ENCODE results near the gene BRPF1.
A peak's percentile ranks its signal among the peaks of the same experiment; 100 is the strongest.

Gene BRPF1

DNA sequence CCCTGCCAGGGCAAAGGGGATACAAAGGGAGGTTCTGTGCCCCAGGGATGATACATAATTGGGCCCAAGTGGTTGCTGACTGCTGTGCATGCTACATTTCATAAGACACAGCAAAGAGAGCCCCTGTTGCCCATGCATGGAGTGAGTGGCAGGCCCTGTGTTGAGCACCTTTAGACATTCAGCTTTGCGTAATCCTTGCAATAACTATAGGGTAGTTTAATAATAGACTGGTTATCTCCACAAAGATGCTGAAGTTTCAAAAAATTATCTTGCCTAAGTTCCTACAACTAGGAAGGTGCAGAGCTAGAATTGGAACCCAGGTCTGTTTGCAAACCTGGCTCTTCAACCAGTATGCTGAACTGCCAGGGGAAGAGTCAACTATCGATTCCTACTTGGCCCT, 16.5 kb downstream of the BRPF1 start:
- no peak overlapping the region for H3K9ac ChIP-seq (ENCODE audit: low read length)
- no peak overlapping the region for H3K27ac ChIP-seq (ENCODE audit: low read depth, low read length)
- H3K18ac ChIP-seq (ENCODE audit: low read length): no peak overlapping the region
- DNase-seq: no peak
- no CpG with 5 or more reads among the region's 2 CpGs for WGBS (ENCODE audit: extremely low coverage, insufficient coverage, insufficient read length)
- H4K91ac ChIP-seq (ENCODE audit: low read depth, low read length): no peak overlapping the region
- no peak overlapping the region for H2AK5ac ChIP-seq (ENCODE audit: low read length)
- no peak overlapping the region for H3K23ac ChIP-seq (ENCODE audit: low read length)
- no peak overlapping the region for H4K8ac ChIP-seq (ENCODE audit: low read depth, low read length)
- no peak overlapping the region for H4K12ac ChIP-seq (ENCODE audit: low read depth, low read length)
- peaks cover 55 to 62% of the 10 kb centered on the region in 2 experiments for H3K36me3 ChIP-seq (ENCODE audit: control insufficient read depth in 1 of 2, insufficient read depth in 2 of 2, low read length in 2 of 2)
- no peaks in the 10 kb centered on the region for H3K27me3 ChIP-seq (ENCODE audit: insufficient read depth, low read length)
- H3K79me2 ChIP-seq (ENCODE audit: control insufficient read depth, insufficient read depth, low read length, poor library complexity): peaks cover 3% of the 10 kb centered on the region
- H3K4me3 ChIP-seq (ENCODE audit: low read depth, low read length): no peak overlapping the region
- no peak overlapping the region for H2BK12ac ChIP-seq (ENCODE audit: low read length)
- no peak overlapping the region for H3K4ac ChIP-seq (ENCODE audit: low read depth, low read length)
- peaks cover 5 to 7% of the 10 kb centered on the region in 2 experiments for H3K4me1 ChIP-seq (ENCODE audit: control insufficient read depth in 1 of 2, insufficient read depth in 2 of 2, low read length in 2 of 2)
- H3K4me2 ChIP-seq (ENCODE audit: low read length): no peak overlapping the region
- no peak overlapping the region for H2BK120ac ChIP-seq (ENCODE audit: insufficient read depth, low read length, poor library complexity)
- H3K14ac ChIP-seq (ENCODE audit: low read length): no peak overlapping the region
- peaks cover 7% of the 10 kb centered on the region for H3K79me1 ChIP-seq (ENCODE audit: low read length)
- H2BK5ac ChIP-seq (ENCODE audit: low read depth, low read length, poor library complexity): no peak overlapping the region
- H3K9me3 ChIP-seq (ENCODE audit: insufficient read depth, low read depth, low read length): no peaks in the 10 kb centered on the region
- H2AFZ ChIP-seq (ENCODE audit: insufficient read depth, low read length, poor library complexity): no peak overlapping the region

DNA sequence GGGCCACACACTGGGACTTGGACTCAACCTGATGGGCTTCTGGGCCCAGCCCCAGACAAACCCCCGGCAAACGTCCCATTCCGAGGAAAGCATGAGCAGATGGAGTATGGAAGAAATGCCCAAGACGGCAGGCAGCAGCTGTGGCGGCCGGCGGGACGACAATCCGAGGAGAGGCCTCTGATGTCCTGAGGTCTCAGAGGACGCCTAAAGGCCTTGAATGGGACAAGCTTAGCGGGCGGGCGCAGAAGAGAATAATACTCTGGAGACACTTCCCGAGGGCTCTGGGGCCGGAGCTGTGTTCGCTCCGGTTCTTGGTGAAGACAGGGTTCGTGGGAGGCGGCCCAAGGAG, 17.7 kb downstream of the BRPF1 start:
- peak overlapping the region; percentile 94 for H2AFZ ChIP-seq (ENCODE audit: insufficient read depth, low read length, poor library complexity)
- H4K91ac ChIP-seq (ENCODE audit: low read depth, low read length): peak overlapping the region; percentile 50
- H2AK5ac ChIP-seq (ENCODE audit: low read length): no peak overlapping the region
- H3K4ac ChIP-seq (ENCODE audit: low read depth, low read length): peak overlapping the region; percentile 41
- peaks cover 44 to 50% of the 10 kb centered on the region in 2 experiments for H3K36me3 ChIP-seq (ENCODE audit: control insufficient read depth in 1 of 2, insufficient read depth in 2 of 2, low read length in 2 of 2)
- DNase-seq: peak in 1 of 2 donors; percentile 53
- peaks cover 7% of the 10 kb centered on the region for H3K79me1 ChIP-seq (ENCODE audit: low read length)
- H3K9me3 ChIP-seq (ENCODE audit: insufficient read depth, low read depth, low read length): no peaks in the 10 kb centered on the region
- peak overlapping the region; percentile 82 for H3K18ac ChIP-seq (ENCODE audit: low read length)
- H2BK120ac ChIP-seq (ENCODE audit: insufficient read depth, low read length, poor library complexity): peak overlapping the region; percentile 62
- H3K9ac ChIP-seq (ENCODE audit: low read length): peak overlapping the region; percentile 95
- H3K14ac ChIP-seq (ENCODE audit: low read length): peak overlapping the region; percentile 74
- peak overlapping the region; percentile 96 for H3K4me2 ChIP-seq (ENCODE audit: low read length)
- H3K4me1 ChIP-seq (ENCODE audit: control insufficient read depth in 1 of 2, insufficient read depth in 2 of 2, low read length in 2 of 2): peaks cover 5 to 7% of the 10 kb centered on the region in 2 experiments
- peaks cover 3% of the 10 kb centered on the region for H3K79me2 ChIP-seq (ENCODE audit: control insufficient read depth, insufficient read depth, low read length, poor library complexity)
- no CpG with 5 or more reads among the region's 19 CpGs for WGBS (ENCODE audit: extremely low coverage, insufficient coverage, insufficient read length)
- peak overlapping the region; percentile 84 for H4K8ac ChIP-seq (ENCODE audit: low read depth, low read length)
- H2BK12ac ChIP-seq (ENCODE audit: low read length): no peak overlapping the region
- H3K27me3 ChIP-seq (ENCODE audit: insufficient read depth, low read length): no peaks in the 10 kb centered on the region
- no peak overlapping the region for H3K23ac ChIP-seq (ENCODE audit: low read length)
- peak overlapping the region; percentile 50 for H4K12ac ChIP-seq (ENCODE audit: low read depth, low read length)
- H3K4me3 ChIP-seq (ENCODE audit: low read depth, low read length): peak overlapping the region; percentile 84
- peak overlapping the region; percentile 80 for H3K27ac ChIP-seq (ENCODE audit: low read depth, low read length)
- peak overlapping the region; percentile 44 for H2BK5ac ChIP-seq (ENCODE audit: low read depth, low read length, poor library complexity)

DNA sequence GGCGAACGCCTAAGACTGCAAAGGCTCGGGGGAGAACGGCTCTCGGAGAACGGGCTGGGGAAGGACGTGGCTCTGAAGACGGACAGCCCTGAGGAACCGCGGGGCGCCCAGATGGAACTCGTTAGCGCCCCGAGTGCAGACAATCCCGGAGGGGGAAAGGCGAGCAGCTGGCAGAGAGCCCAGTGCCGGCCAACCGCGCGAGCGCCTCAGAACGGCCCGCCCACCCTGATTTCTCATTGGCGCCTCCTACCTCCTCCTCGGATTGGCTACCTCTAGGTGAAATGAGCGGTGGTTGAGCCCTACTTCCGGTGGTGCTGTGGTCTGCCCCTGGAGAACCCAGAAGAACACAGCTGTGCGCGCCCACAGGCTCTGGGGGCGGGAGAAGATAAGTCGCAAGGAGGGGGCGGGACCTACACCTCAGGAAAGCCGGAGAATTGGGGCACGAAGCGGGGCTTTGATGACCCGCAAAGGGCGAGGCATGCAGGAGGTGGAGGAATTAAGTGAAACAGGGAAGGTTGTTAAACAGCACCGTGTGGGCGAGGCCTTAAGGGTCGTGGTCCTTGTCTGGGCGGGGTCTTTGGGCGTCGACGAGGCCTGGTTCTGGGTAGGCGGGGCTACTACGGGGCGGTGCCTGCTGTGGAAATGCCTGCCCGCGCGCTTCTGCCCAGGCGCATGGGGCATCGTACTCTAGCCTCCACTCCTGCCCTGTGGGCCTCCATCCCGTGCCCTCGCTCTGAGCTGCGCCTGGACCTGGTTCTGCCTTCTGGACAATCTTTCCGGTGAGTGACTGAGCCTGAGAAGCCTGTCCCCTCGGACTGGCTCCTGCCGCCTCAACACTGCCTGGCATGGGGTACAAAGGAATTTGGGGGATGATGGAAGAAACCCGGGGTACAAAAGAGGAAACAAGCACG, 18.4 kb downstream of the BRPF1 start, which contains the start of gene OGG1:
Gene OGG1 (plus strand): TSS at position 308 of the 911 bp plus-strand sequence. CDS start 335 bp downstream, at position 643.
- peak within 1 kb of the TSS; percentile 62 for H2BK120ac ChIP-seq (ENCODE audit: insufficient read depth, low read length, poor library complexity)
- peak within 1 kb of the TSS; percentile 74 for H3K14ac ChIP-seq (ENCODE audit: low read length)
- H2AFZ ChIP-seq (ENCODE audit: insufficient read depth, low read length, poor library complexity): peak within 1 kb of the TSS; percentile 94
- WGBS (ENCODE audit: extremely low coverage, insufficient coverage, insufficient read length): no CpG with 5 or more reads among the region's 60 CpGs
- H3K4me2 ChIP-seq (ENCODE audit: low read length): peak within 1 kb of the TSS; percentile 96
- peak within 1 kb of the TSS; percentile 95 for H3K9ac ChIP-seq (ENCODE audit: low read length)
- peak within 1 kb of the TSS; percentile 44 for H2BK5ac ChIP-seq (ENCODE audit: low read depth, low read length, poor library complexity)
- H3K4me3 ChIP-seq (ENCODE audit: low read depth, low read length): peak within 1 kb of the TSS; percentile 84
- H4K8ac ChIP-seq (ENCODE audit: low read depth, low read length): peak within 1 kb of the TSS; percentile 84
- H2BK12ac ChIP-seq (ENCODE audit: low read length): no peak within 1 kb of the TSS
- H3K36me3 ChIP-seq (ENCODE audit: control insufficient read depth in 1 of 2, insufficient read depth in 2 of 2, low read length in 2 of 2): peaks cover 37 to 43% of the 10 kb centered on the region in 2 experiments
- no peaks in the 10 kb centered on the region for H3K27me3 ChIP-seq (ENCODE audit: insufficient read depth, low read length)
- peaks cover 7% of the 10 kb centered on the region for H3K79me1 ChIP-seq (ENCODE audit: low read length)
- no peak within 1 kb of the TSS for H3K23ac ChIP-seq (ENCODE audit: low read length)
- H4K91ac ChIP-seq (ENCODE audit: low read depth, low read length): peak within 1 kb of the TSS; percentile 50
- DNase-seq: peak; percentile 97 to 98
- H2AK5ac ChIP-seq (ENCODE audit: low read length): no peak within 1 kb of the TSS
- H3K9me3 ChIP-seq (ENCODE audit: insufficient read depth, low read depth, low read length): no peaks in the 10 kb centered on the region
- H3K27ac ChIP-seq (ENCODE audit: low read depth, low read length): peak within 1 kb of the TSS; percentile 81
- H3K79me2 ChIP-seq (ENCODE audit: control insufficient read depth, insufficient read depth, low read length, poor library complexity): peaks cover 3% of the 10 kb centered on the region
- peak within 1 kb of the TSS; percentile 41 for H3K4ac ChIP-seq (ENCODE audit: low read depth, low read length)
- peak within 1 kb of the TSS; percentile 82 for H3K18ac ChIP-seq (ENCODE audit: low read length)
- H3K4me1 ChIP-seq (ENCODE audit: control insufficient read depth in 1 of 2, insufficient read depth in 2 of 2, low read length in 2 of 2): peaks cover 5 to 7% of the 10 kb centered on the region in 2 experiments
- H4K12ac ChIP-seq (ENCODE audit: low read depth, low read length): peak within 1 kb of the TSS; percentile 59

DNA sequence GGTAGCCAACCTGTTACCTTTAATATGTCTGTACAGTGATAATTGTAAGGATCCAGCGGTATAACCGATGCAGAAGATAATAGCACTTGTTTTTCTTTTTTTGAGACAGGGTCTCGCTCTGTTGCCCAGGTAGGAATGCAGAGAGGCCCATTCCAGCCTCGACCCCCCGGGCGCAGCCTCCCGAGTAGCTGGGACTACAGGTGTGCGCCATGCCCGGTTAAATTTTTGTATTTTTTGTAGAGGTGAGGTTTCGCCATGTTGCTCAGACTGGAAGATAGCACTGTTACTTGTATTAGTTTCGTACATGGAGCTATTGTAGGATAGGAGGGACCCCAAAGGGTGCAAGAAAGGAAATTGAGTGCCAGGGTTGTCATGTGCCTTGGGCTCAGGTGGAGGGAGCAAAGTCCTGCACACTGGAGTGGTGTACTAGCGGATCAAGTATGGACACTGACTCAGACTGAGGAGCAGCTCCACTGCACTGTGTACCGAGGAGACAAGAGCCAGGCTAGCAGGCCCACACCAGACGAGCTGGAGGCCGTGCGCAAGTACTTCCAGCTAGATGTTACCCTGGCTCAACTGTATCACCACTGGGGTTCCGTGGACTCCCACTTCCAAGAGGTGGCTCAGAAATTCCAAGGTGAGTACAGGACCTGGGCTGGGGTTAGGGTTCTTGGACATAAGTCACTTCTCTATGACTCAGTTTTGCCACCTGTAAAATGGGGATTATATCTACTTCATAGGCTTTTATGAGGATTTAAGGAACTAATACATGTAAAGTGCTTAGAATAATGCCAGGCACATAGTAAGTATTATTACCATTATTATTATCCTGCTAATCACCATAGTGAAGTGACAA, 19.2 kb downstream of the BRPF1 start:
- H3K4me3 ChIP-seq (ENCODE audit: low read depth, low read length): peak overlapping the region; percentile 72
- no peaks in the 10 kb centered on the region for H3K27me3 ChIP-seq (ENCODE audit: insufficient read depth, low read length)
- H3K79me2 ChIP-seq (ENCODE audit: control insufficient read depth, insufficient read depth, low read length, poor library complexity): peaks cover 3% of the 10 kb centered on the region
- H3K14ac ChIP-seq (ENCODE audit: low read length): no peak overlapping the region
- no peak overlapping the region for H4K8ac ChIP-seq (ENCODE audit: low read depth, low read length)
- H3K27ac ChIP-seq (ENCODE audit: low read depth, low read length): no peak overlapping the region
- H3K4ac ChIP-seq (ENCODE audit: low read depth, low read length): no peak overlapping the region
- DNase-seq: no peak
- H2AK5ac ChIP-seq (ENCODE audit: low read length): no peak overlapping the region
- peak overlapping the region; percentile 79 for H2AFZ ChIP-seq (ENCODE audit: insufficient read depth, low read length, poor library complexity)
- H4K12ac ChIP-seq (ENCODE audit: low read depth, low read length): no peak overlapping the region
- H2BK5ac ChIP-seq (ENCODE audit: low read depth, low read length, poor library complexity): no peak overlapping the region
- no peak overlapping the region for H3K18ac ChIP-seq (ENCODE audit: low read length)
- peaks cover 5 to 7% of the 10 kb centered on the region in 2 experiments for H3K4me1 ChIP-seq (ENCODE audit: control insufficient read depth in 1 of 2, insufficient read depth in 2 of 2, low read length in 2 of 2)
- H3K9ac ChIP-seq (ENCODE audit: low read length): no peak overlapping the region
- H3K4me2 ChIP-seq (ENCODE audit: low read length): peak overlapping the region; percentile 69
- no peak overlapping the region for H2BK12ac ChIP-seq (ENCODE audit: low read length)
- H3K23ac ChIP-seq (ENCODE audit: low read length): no peak overlapping the region
- H3K79me1 ChIP-seq (ENCODE audit: low read length): peaks cover 7% of the 10 kb centered on the region
- H3K9me3 ChIP-seq (ENCODE audit: insufficient read depth, low read depth, low read length): no peaks in the 10 kb centered on the region
- H3K36me3 ChIP-seq (ENCODE audit: control insufficient read depth in 1 of 2, insufficient read depth in 2 of 2, low read length in 2 of 2): peaks cover 29 to 34% of the 10 kb centered on the region in 2 experiments
- H4K91ac ChIP-seq (ENCODE audit: low read depth, low read length): peak overlapping the region; percentile 36
- no CpG with 5 or more reads among the region's 17 CpGs for WGBS (ENCODE audit: extremely low coverage, insufficient coverage, insufficient read length)
- H2BK120ac ChIP-seq (ENCODE audit: insufficient read depth, low read length, poor library complexity): no peak overlapping the region

Data from trophoblast cell (in vitro differentiated cells and primary cell).